Stomach (tissue), 4 donors: ENCODE measurements around the gene SLAIN2.

Experiments
- POLR2A ChIP-seq, 4 donors: fragments of 450-650 bp; IDR thresholded peaks; one replicate each; pipeline ENCODE4 v1.6.1; 2016; ENCODE audit warnings: antibody characterized with exemption in 4 of 4, control low read depth in 2 of 4, mild to moderate bottlenecking in 1 of 4, moderate library complexity in 1 of 4
- POLR2AphosphoS5 ChIP-seq, 3 donors: sonication (generic); formaldehyde crosslinking; IDR thresholded peaks; one replicate each; pipeline ENCODE4 v1.6.1; 2016; ENCODE audit warnings: antibody characterized with exemption in 3 of 3
- TF ChIP-seq, protein P1 (sequence below), 7 experiments: fragments of 450-650 bp in 4 of 7; fragments of 200-600 bp in 3 of 7; sonication (generic) in 3 of 7; IDR thresholded peaks; one replicate each; pipeline ENCODE4 v1.5.1; 2016 to 2019; ENCODE audit warnings: antibody characterized with exemption in 7 of 7, control low read depth in 2 of 7, mild to moderate bottlenecking in 1 of 7

- TF ChIP-seq, protein P1, sequence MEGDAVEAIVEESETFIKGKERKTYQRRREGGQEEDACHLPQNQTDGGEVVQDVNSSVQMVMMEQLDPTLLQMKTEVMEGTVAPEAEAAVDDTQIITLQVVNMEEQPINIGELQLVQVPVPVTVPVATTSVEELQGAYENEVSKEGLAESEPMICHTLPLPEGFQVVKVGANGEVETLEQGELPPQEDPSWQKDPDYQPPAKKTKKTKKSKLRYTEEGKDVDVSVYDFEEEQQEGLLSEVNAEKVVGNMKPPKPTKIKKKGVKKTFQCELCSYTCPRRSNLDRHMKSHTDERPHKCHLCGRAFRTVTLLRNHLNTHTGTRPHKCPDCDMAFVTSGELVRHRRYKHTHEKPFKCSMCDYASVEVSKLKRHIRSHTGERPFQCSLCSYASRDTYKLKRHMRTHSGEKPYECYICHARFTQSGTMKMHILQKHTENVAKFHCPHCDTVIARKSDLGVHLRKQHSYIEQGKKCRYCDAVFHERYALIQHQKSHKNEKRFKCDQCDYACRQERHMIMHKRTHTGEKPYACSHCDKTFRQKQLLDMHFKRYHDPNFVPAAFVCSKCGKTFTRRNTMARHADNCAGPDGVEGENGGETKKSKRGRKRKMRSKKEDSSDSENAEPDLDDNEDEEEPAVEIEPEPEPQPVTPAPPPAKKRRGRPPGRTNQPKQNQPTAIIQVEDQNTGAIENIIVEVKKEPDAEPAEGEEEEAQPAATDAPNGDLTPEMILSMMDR (IDR thresholded peaks at IDR 0.05): no peak
- TF ChIP-seq POLR2A (IDR thresholded peaks at IDR 0.05) (no peak), POLR2AphosphoS5 (IDR thresholded peaks at IDR 0.05) (no peak)
Measured at GRCh38 chr4:48432017-48432416, 90.7 kb downstream of the SLAIN2 start.
